ENCODE data around the gene TMEM87A. TPM values are rescaled to one million over a fixed set of nuclear protein-coding genes. Genes with fewer than 3 reads are reported as not detected.
"Not testable (repeated sequence)": the region's sequence is repeated elsewhere in the genome, so short reads cannot be mapped to it uniquely, and the experiment has no call there.

Gene TMEM87A
- total RNA-seq, 1 experiment from 2014 or later = 55.8 TPM

- H3K36me3 ChIP-seq (ENCODE audit: low read depth, low read length) = peaks cover 54% of the 10 kb centered on the region
- no peak overlapping the region for H3K4me2 ChIP-seq (ENCODE audit: low read length)
- H3K9me2 ChIP-seq (replicated peaks; ENCODE audit: low read length) = no peaks in the 10 kb centered on the region
- no peaks in the 10 kb centered on the region for H3K9me3 ChIP-seq (ENCODE audit: low read length)
- BruUV-seq (replicated peaks) = no TSS peak
- H4K20me1 ChIP-seq (ENCODE audit: low read length) = no peaks in the 10 kb centered on the region
- H3K27ac ChIP-seq (ENCODE audit: low read length) = no peak overlapping the region
- no peak overlapping the region for H3K9ac ChIP-seq (ENCODE audit: low read length)
- ChIA-PET CTCF (no interaction called here), POLR2A (ENCODE audit: unreplicated experiment) (no interaction called here)
- DNase-seq (no peak), ATAC-seq (no peak)
- H3K4me3 ChIP-seq (ENCODE audit: low read length) = no peak overlapping the region
- no peaks in the 10 kb centered on the region for H3K79me2 ChIP-seq (ENCODE audit: low read length)
- TF ChIP-seq CTCF (conservative IDR thresholded peaks at IDR 0.05; ENCODE audit: low read depth, low read length) (no peak), EZH2phosphoT487 (IDR thresholded peaks at IDR 0.05; ENCODE audit: borderline replicate concordance, low read length) (no peak), EZH2 (IDR thresholded peaks at IDR 0.05; ENCODE audit: low read length, unreplicated experiment) (no peak)
- intact Hi-C loops (cut with micrococcal nuclease) = no loop called here
- H3K4me1 ChIP-seq (ENCODE audit: insufficient read depth, low read length) = no peaks in the 10 kb centered on the region
- H3K27me3 ChIP-seq (ENCODE audit: low read length) = no peaks in the 10 kb centered on the region
- H3F3A ChIP-seq (ENCODE audit: low read length, unreplicated experiment) = no peaks in the 10 kb centered on the region
- H2AFZ ChIP-seq (ENCODE audit: low read length) = no peak overlapping the region
Observed at GRCh38 chr15:42233107-42233506, 40.1 kb downstream of the TMEM87A start.

GRCh38 chr15:42232606-42233005, 40.6 kb downstream of the TMEM87A start:
- Histone ChIP-seq H3K36me3 (ENCODE audit: low read depth, low read length) (peaks cover 56% of the 10 kb centered on the region), H4K20me1 (ENCODE audit: low read length) (no peaks in the 10 kb centered on the region), H3K79me2 (ENCODE audit: low read length) (no peaks in the 10 kb centered on the region), H3K4me2 (ENCODE audit: low read length) (no peak overlapping the region), H3K9me3 (ENCODE audit: low read length) (no peaks in the 10 kb centered on the region), H3K4me3 (ENCODE audit: low read length) (no peak overlapping the region), H3K27me3 (ENCODE audit: low read length) (no peaks in the 10 kb centered on the region), H3K9ac (ENCODE audit: low read length) (no peak overlapping the region), H3K4me1 (ENCODE audit: insufficient read depth, low read length) (no peaks in the 10 kb centered on the region), H3K27ac (ENCODE audit: low read length) (no peak overlapping the region), H3F3A (ENCODE audit: low read length, unreplicated experiment) (no peaks in the 10 kb centered on the region), H2AFZ (ENCODE audit: low read length) (no peak overlapping the region), H3K9me2 (replicated peaks; ENCODE audit: low read length) (no peaks in the 10 kb centered on the region)
- ATAC-seq = no peak
- intact Hi-C loops (cut with micrococcal nuclease) = no loop called here
- ChIA-PET POLR2A (ENCODE audit: unreplicated experiment) (no interaction called here), CTCF (no interaction called here)
- BruUV-seq (replicated peaks) = no TSS peak
- no peak for DNase-seq
- TF ChIP-seq EZH2 (IDR thresholded peaks at IDR 0.05; ENCODE audit: low read length, unreplicated experiment) = no peak
- no peak for TF ChIP-seq CTCF (conservative IDR thresholded peaks at IDR 0.05; ENCODE audit: low read depth, low read length)
- TF ChIP-seq EZH2phosphoT487 (IDR thresholded peaks at IDR 0.05; ENCODE audit: borderline replicate concordance, low read length) = no peak

- TF ChIP-seq EZH2phosphoT487 (IDR thresholded peaks at IDR 0.05; ENCODE audit: borderline replicate concordance, low read length) = no peak
- H3K27me3 ChIP-seq (ENCODE audit: low read length) = no peaks in the 10 kb centered on the region
- no peaks in the 10 kb centered on the region for H3K79me2 ChIP-seq (ENCODE audit: low read length)
- H3F3A ChIP-seq (ENCODE audit: low read length, unreplicated experiment) = no peaks in the 10 kb centered on the region
- H3K4me3 ChIP-seq (ENCODE audit: low read length) = no peak overlapping the region
- BruUV-seq (replicated peaks) = no TSS peak
- no peak overlapping the region for H2AFZ ChIP-seq (ENCODE audit: low read length)
- no peaks in the 10 kb centered on the region for H3K9me3 ChIP-seq (ENCODE audit: low read length)
- H3K4me2 ChIP-seq (ENCODE audit: low read length) = no peak overlapping the region
- H3K27ac ChIP-seq (ENCODE audit: low read length) = no peak overlapping the region
- CTCF ChIA-PET = no interaction called here
- DNase-seq = no peak
- H3K4me1 ChIP-seq (ENCODE audit: insufficient read depth, low read length) = no peaks in the 10 kb centered on the region
- no peak overlapping the region for H3K9ac ChIP-seq (ENCODE audit: low read length)
- H3K9me2 ChIP-seq (replicated peaks; ENCODE audit: low read length) = no peaks in the 10 kb centered on the region
- intact Hi-C loops (cut with micrococcal nuclease) = no loop called here
- ATAC-seq = no peak
- POLR2A ChIA-PET (ENCODE audit: unreplicated experiment) = no interaction called here
- peaks cover 55% of the 10 kb centered on the region for H3K36me3 ChIP-seq (ENCODE audit: low read depth, low read length)
- no peaks in the 10 kb centered on the region for H4K20me1 ChIP-seq (ENCODE audit: low read length)
Observed at GRCh38 chr15:42231088-42231487, 42.1 kb downstream of the TMEM87A start.

- H3K4me1 ChIP-seq (ENCODE audit: insufficient read depth, low read length); DNase-seq; H3K79me2 ChIP-seq (ENCODE audit: low read length); BruUV-seq (replicated peaks); H3K9ac ChIP-seq (ENCODE audit: low read length); H3K4me2 ChIP-seq (ENCODE audit: low read length); H3K27ac ChIP-seq (ENCODE audit: low read length); H3K9me3 ChIP-seq (ENCODE audit: low read length); H2AFZ ChIP-seq (ENCODE audit: low read length); intact Hi-C loops (cut with micrococcal nuclease); H3F3A ChIP-seq (ENCODE audit: low read length, unreplicated experiment); H3K9me2 ChIP-seq (replicated peaks; ENCODE audit: low read length); H4K20me1 ChIP-seq (ENCODE audit: low read length); ATAC-seq; H3K27me3 ChIP-seq (ENCODE audit: low read length); H3K4me3 ChIP-seq (ENCODE audit: low read length): not testable (repeated sequence)
- peaks cover 55% of the 10 kb centered on the region for H3K36me3 ChIP-seq (ENCODE audit: low read depth, low read length)
- ChIA-PET CTCF (interaction anchor here (0.6 to 1.1 kb wide), 3 partner anchors 39 to 156 kb away, joined by 3 to 6 read pairs (median 5); no protein-coding TSS in a partner anchor), POLR2A (ENCODE audit: unreplicated experiment) (interaction anchor here (0.7 kb wide), 1 partner anchor 21 kb away, joined by 3 read pairs; the partner anchor contains the start of gene VPS39)
Observed at GRCh38 chr15:42228981-42229380, 44.3 kb downstream of the TMEM87A start.
